Measurements from ENCODE around the gene PLD5. TPM values are rescaled to one million over a fixed set of nuclear protein-coding genes. Genes with fewer than 3 reads are reported as not detected.
"Not testable (repeated sequence)": the region's sequence is repeated elsewhere in the genome, so short reads cannot be mapped to it uniquely, and the experiment has no call there.

PLD5 gene
- total RNA-seq, 2 experiments from 2014 or later = not detected

DNA sequence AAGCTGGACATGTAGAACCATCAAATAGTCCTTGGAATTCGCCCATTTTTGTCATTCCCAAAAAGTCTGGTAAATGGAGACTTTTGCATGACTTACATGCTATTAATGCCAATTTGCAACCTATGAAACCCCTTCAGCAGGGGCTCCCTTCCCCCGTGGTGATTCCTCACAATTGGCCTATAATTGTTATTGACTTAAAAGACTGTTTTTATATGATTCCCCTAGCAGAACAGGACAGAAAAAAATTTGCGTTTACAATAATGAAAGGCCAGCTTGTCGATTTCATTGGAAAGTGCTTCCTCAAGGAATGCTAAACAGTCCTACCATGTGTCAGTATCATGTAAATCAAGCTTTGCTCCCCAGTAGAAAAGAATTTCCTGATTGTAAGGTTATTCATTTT is 311.5 kb downstream of the PLD5 start:
- ATAC-seq; H3K27ac Mint-ChIP-seq; H3K4me1 Mint-ChIP-seq (ENCODE audit: low read depth); H3K36me3 Mint-ChIP-seq (ENCODE audit: low read depth); POLR2A ChIA-PET; H3K4me3 Mint-ChIP-seq; H3K27me3 Mint-ChIP-seq (ENCODE audit: low read depth); H3K9me3 Mint-ChIP-seq (ENCODE audit: insufficient read depth); DNase-seq; CTCF ChIA-PET: not testable (repeated sequence)

DNA sequence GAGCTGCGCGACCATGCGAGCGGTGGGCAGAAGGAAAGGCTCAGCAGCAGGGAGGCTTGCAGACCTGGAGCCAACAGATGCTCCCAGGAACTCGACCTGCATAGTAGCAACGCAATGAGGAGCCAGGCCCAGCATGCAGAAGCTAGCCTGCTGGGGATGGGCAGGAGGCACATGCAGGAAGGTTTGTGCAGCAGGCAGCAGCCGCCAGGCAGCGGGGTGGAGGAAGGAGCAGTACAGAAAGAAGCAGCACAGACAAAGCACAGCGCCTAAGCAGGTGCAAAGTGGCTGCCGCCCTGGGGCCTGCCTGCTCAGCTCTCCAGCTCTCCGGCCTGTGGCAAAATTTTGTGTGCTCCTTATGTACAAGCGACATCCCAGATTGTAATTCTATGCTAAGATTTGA is 312.1 kb downstream of the PLD5 start:
- no peak overlapping the region for H3K4me3 Mint-ChIP-seq
- no peaks in the 10 kb centered on the region for H3K36me3 Mint-ChIP-seq (ENCODE audit: low read depth)
- no peaks in the 10 kb centered on the region for H3K4me1 Mint-ChIP-seq (ENCODE audit: low read depth)
- H3K9me3 Mint-ChIP-seq (ENCODE audit: insufficient read depth) = peaks cover 5% of the 10 kb centered on the region
- H3K27ac Mint-ChIP-seq = no peak overlapping the region
- CTCF ChIA-PET = no interaction called here
- DNase-seq (no peak), ATAC-seq (no peak)
- POLR2A ChIA-PET = no interaction called here
- no peaks in the 10 kb centered on the region for H3K27me3 Mint-ChIP-seq (ENCODE audit: low read depth)

DNA sequence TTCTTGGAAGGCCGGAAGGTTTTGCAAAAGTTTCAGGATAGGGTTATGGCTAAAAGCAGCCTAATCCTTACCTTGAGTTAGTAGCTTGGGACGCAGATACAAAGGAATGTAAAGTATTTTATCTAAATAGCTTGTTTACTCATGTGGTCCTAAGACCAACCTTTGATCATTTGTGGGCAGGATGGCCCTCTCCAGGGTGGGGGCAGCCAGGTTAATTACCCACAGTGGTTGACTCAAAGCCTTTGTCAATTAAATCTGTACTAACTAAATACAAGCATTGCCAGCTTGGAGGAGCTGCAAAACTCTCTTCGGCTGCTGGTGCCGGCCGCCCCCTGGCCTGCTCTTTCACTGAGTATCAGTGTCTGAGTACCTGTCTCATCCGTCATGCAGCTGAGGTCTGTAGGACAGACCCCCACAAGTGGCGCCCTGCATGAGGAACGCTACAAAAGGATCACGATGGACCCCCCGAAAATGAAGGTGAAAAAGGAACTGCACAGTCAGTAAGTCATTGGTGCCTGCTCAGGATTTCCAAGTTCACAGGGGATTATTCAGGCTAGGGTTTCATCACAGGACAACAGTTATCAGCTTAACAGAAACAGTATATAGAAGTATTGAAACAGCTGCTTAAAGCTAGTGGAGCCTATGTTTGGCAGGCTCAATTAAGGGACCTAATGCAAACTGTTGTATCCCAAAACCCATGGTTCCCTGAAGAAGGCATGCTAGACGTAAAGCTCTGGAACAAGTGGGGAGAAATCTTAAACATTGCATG is 313.1 kb downstream of the PLD5 start:
- no peak overlapping the region for H3K27ac Mint-ChIP-seq
- H3K4me1 Mint-ChIP-seq (ENCODE audit: low read depth) = no peaks in the 10 kb centered on the region
- H3K4me3 Mint-ChIP-seq = no peak overlapping the region
- peaks cover 5% of the 10 kb centered on the region for H3K9me3 Mint-ChIP-seq (ENCODE audit: insufficient read depth)
- H3K36me3 Mint-ChIP-seq (ENCODE audit: low read depth) = no peaks in the 10 kb centered on the region
- H3K27me3 Mint-ChIP-seq (ENCODE audit: low read depth) = no peaks in the 10 kb centered on the region
- DNase-seq = no peak
- CTCF ChIA-PET = no interaction called here
- no peak for ATAC-seq
- POLR2A ChIA-PET = no interaction called here

DNA sequence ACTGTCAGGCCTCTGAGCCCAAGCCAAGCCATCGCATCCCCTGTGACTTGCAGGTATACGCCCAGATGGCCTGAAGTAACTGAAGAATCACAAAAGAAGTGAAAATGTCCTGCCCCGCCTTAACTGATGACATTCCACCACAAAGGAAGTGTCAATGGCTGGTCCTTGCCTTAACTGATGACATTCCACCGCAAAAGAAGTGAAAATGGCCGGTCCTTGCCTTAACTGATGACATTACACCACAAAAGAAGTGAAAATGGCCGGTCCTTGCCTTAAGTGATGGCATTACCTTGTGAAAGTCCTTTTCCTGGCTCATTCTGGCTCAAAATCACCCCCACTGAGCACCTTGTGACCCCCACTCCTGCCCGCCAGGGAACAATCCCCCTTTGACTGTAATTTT is 314.2 kb downstream of the PLD5 start:
- H3K27me3 Mint-ChIP-seq (ENCODE audit: low read depth); POLR2A ChIA-PET; ATAC-seq; H3K27ac Mint-ChIP-seq; H3K9me3 Mint-ChIP-seq (ENCODE audit: insufficient read depth); H3K4me1 Mint-ChIP-seq (ENCODE audit: low read depth); DNase-seq; CTCF ChIA-PET; H3K36me3 Mint-ChIP-seq (ENCODE audit: low read depth); H3K4me3 Mint-ChIP-seq: not testable (repeated sequence)

DNA sequence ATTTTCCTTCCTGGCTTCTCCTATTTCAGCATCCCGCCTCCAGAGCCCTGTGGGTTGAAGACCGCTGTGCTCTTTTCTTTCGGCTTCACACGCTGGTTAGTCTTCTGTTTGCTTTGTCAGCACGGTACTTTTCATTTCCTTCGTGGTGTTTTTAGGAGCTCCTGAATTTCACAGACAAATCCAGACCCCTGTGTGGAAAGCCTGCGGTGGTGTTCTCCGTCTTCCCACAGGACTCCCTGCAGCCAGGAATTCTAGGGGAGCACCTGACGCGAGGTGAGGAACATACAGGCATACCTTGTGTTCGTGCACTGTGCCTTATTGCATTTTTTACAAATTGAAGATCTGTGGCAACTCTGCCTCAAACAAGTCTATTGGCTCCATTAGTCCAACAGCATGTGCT is 315.4 kb downstream of the PLD5 start:
- Mint-ChIP-seq H3K36me3 (ENCODE audit: low read depth) (no peaks in the 10 kb centered on the region), H3K27ac (no peak overlapping the region), H3K4me3 (no peak overlapping the region), H3K9me3 (ENCODE audit: insufficient read depth) (no peaks in the 10 kb centered on the region), H3K4me1 (ENCODE audit: low read depth) (no peaks in the 10 kb centered on the region), H3K27me3 (ENCODE audit: low read depth) (no peaks in the 10 kb centered on the region)
- CTCF ChIA-PET = no interaction called here
- POLR2A ChIA-PET = no interaction called here
- DNase-seq (no peak), ATAC-seq (no peak)

DNA sequence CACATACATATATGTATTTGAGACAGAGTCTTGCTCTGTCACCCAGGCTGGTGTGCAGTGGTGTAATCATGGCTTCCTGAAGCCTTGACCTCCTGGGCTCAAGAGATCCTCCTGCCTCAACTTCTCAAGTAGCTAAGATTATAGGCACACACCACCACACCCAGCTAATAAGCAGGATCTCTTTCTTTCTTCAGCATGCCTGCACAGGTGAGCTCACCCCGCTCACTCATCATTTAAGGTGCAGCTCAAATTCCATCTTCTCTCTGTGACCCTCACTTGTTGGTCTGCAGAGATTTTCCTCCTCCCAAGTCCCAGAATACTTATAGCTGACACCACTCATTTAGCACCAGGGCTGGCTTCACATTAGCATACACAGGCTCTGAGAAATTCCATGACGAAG is 316.5 kb downstream of the PLD5 start:
- ChIA-PET POLR2A (no interaction called here), CTCF (no interaction called here)
- no peak overlapping the region for H3K4me3 Mint-ChIP-seq
- no peak overlapping the region for H3K27ac Mint-ChIP-seq
- H3K36me3 Mint-ChIP-seq (ENCODE audit: low read depth) = no peaks in the 10 kb centered on the region
- H3K27me3 Mint-ChIP-seq (ENCODE audit: low read depth) = no peaks in the 10 kb centered on the region
- no peak for ATAC-seq
- no peak for DNase-seq
- H3K9me3 Mint-ChIP-seq (ENCODE audit: insufficient read depth) = no peaks in the 10 kb centered on the region
- no peaks in the 10 kb centered on the region for H3K4me1 Mint-ChIP-seq (ENCODE audit: low read depth)

DNA sequence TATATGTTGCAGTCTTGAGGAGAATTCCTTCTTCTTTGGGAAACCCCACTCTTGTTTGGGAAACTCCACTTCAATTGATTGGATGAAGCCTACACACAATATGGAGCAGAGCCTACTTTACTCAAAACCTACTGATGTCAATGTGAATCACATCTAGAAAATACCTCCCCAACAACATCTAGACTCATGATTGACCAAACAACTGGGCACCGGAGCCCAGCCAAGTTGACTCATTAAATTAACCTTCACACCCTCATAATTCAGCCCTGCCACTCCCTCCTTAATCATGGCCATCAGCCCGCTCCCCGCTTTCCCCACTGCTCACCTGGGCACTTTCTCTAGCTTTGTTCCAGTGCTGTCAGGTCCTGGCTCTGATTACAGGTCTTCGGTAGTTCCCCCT is 317.5 kb downstream of the PLD5 start:
- H3K27me3 Mint-ChIP-seq (ENCODE audit: low read depth) = no peaks in the 10 kb centered on the region
- POLR2A ChIA-PET = no interaction called here
- CTCF ChIA-PET = no interaction called here
- no peaks in the 10 kb centered on the region for H3K4me1 Mint-ChIP-seq (ENCODE audit: low read depth)
- DNase-seq = no peak
- no peak overlapping the region for H3K27ac Mint-ChIP-seq
- H3K36me3 Mint-ChIP-seq (ENCODE audit: low read depth) = no peaks in the 10 kb centered on the region
- no peaks in the 10 kb centered on the region for H3K9me3 Mint-ChIP-seq (ENCODE audit: insufficient read depth)
- no peak overlapping the region for H3K4me3 Mint-ChIP-seq
- no peak for ATAC-seq

DNA sequence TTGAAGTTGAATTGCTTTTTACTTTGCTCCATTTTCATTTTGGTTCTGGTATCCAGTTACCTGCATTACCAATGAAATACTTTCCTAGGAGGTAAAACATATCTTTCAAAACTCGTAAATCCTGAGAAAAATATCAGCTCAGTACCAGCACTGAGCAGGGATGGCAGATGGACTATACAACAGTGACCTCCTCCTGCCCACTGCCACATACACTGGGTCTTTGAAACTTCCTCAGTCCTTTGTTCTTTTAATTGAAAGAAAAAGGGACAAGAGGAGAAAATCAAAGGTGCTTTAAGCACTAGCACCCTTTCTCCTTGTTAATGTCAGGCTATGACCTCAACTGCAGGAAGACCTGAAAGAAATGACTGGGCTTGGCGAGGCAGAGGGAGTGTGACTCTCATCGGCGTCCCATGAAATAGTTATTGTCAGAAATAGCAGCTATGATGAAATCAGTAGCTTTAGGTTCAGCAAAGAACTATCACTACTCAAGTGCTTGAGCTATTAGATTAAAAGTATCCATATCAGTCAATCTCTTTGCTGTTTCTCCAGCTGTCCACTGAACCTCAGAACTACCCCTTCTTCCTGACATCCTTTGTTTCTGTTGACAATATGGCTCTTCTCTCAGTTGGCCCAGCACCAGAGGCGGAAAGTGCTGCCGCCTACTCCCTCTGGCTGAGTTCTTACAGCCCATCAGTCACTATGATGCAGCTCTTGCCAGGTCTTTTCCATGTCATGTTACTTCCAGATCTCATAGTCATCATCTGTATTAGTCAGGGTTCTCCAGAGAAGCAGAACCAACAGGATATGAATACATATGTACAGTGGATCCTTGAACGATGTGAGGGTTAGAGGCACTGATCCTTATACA is 318.6 kb downstream of the PLD5 start:
- ChIA-PET CTCF (no interaction called here), POLR2A (no interaction called here)
- DNase-seq (no peak), ATAC-seq (no peak)
- Mint-ChIP-seq H3K27me3 (ENCODE audit: low read depth) (no peaks in the 10 kb centered on the region), H3K9me3 (ENCODE audit: insufficient read depth) (no peaks in the 10 kb centered on the region), H3K27ac (no peak overlapping the region), H3K4me1 (ENCODE audit: low read depth) (no peaks in the 10 kb centered on the region), H3K4me3 (no peak overlapping the region), H3K36me3 (ENCODE audit: low read depth) (no peaks in the 10 kb centered on the region)

DNA sequence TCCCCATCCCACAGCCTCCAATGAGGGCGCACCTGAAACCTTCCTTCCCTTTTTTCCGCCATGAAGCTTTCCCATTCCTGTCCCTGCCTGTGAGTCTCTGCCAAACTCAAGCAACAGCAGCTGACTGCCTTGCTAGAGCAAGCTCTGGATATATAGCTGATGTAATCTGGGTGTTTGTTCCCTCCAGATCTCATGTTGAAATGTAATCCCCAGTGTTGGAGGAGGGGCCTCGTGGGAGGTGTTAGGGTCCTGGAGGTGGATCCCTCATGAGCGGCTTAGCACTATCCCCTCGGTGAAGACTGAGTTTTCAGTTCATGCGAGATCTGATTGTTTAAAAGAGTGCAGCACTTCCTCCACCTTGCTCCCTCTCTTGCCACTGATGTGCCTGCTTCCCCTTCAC is 321.2 kb downstream of the PLD5 start:
- DNase-seq (no peak), ATAC-seq (no peak)
- no peaks in the 10 kb centered on the region for H3K36me3 Mint-ChIP-seq (ENCODE audit: low read depth)
- H3K4me1 Mint-ChIP-seq (ENCODE audit: low read depth) = no peaks in the 10 kb centered on the region
- ChIA-PET CTCF (no interaction called here), POLR2A (no interaction called here)
- no peak overlapping the region for H3K4me3 Mint-ChIP-seq
- H3K27ac Mint-ChIP-seq = no peak overlapping the region
- no peaks in the 10 kb centered on the region for H3K27me3 Mint-ChIP-seq (ENCODE audit: low read depth)
- no peaks in the 10 kb centered on the region for H3K9me3 Mint-ChIP-seq (ENCODE audit: insufficient read depth)

DNA sequence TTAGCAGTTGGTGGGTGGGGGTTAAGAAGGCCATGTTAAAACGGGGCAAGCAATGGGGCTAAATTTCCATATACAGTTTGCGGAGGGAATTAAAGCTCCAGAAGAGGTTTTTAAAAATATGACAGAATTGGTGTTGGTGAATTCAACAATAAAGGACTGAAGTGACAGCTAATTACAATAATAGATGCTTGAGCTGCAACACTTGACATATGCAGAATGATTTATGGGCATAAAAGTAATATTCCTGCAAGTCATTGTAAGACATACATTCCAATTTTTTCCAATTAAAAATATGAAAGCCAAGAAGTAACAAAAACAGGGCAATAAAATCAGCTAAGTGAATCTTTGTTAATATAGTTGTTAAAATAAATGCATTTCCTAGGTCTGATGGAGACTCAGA is 323.4 kb downstream of the PLD5 start:
- Mint-ChIP-seq H3K4me1 (ENCODE audit: low read depth) (no peaks in the 10 kb centered on the region), H3K27me3 (ENCODE audit: low read depth) (no peaks in the 10 kb centered on the region)

DNA sequence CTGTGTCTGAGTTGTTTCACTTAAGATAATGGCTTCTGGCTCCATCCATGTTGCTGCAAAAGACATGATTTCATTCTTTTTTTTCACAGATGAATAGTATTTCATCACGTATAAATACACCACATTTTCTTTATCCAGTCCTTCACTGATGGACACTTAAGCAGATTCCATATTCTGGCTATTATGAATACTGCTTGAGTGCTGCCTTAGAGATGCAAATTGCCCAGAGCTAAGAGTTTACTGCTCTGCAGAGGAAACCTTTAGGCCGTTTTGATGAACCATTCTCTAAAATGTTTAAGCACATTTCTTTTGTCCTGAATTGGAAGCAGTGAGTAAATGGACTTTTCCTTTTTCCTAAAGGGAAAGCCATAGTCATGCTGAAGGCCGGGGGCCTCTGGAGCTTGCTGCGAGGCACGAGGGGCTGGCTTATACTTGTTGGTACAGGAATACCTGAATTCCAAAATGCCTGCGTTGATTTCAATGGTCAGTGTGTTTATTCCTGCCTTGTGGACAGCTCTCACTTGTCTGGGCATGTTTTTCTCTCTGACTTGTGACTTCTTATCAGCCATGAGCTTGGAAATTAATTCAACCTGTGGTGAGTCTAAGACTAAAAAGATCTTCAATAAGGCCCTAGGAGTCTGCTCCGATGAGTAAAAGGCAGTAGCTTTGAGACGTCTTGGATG is 324.6 kb downstream of the PLD5 start:
- Mint-ChIP-seq H3K27me3 (ENCODE audit: low read depth) (no peaks in the 10 kb centered on the region), H3K4me1 (ENCODE audit: low read depth) (no peaks in the 10 kb centered on the region), H3K27ac (no peak overlapping the region), H3K36me3 (ENCODE audit: low read depth) (no peaks in the 10 kb centered on the region), H3K4me3 (no peak overlapping the region), H3K9me3 (ENCODE audit: insufficient read depth) (no peaks in the 10 kb centered on the region)
- POLR2A ChIA-PET = no interaction called here
- ATAC-seq (no peak), DNase-seq (no peak)
- CTCF ChIA-PET = no interaction called here

More for the DNA sequence above, 323.4 kb downstream of the PLD5 start:
- Mint-ChIP-seq H3K27ac (no peak overlapping the region), H3K9me3 (ENCODE audit: insufficient read depth) (no peaks in the 10 kb centered on the region), H3K36me3 (ENCODE audit: low read depth) (no peaks in the 10 kb centered on the region), H3K4me3 (no peak overlapping the region)
- ChIA-PET CTCF (no interaction called here), POLR2A (no interaction called here)
- ATAC-seq (no peak), DNase-seq (no peak)
